GM23338 (cell line): ENCODE measurements around the gene ZNF565.

ENCODE experiments used
- CREB1 ChIP-seq: fragments of 250-450 bp; sonication (Bioruptor Pico); IDR thresholded peaks from 2 replicates; pipeline ENCODE4 v1.5.0; 2020; ENCODE audit warnings: low read depth, mild to moderate bottlenecking, moderate library complexity
- EZH2 ChIP-seq: fragments of 200-600 bp; sonication (generic); IDR thresholded peaks from one replicate; pipeline ENCODE4 v1.8.0; 2017; ENCODE audit warnings: antibody characterized with exemption, mild to moderate bottlenecking, low read depth; ENCODE audit not compliant: unreplicated experiment
- EZH2phosphoT487 ChIP-seq: fragments of 200-600 bp; sonication (generic); IDR thresholded peaks from one replicate; pipeline ENCODE4 v1.8.1; 2018; ENCODE audit warnings: antibody characterized with exemption; ENCODE audit not compliant: unreplicated experiment
- JUNB ChIP-seq: IDR thresholded peaks from one replicate; pipeline ENCODE4 v1.6.1; 2016; ENCODE audit warnings: antibody characterized with exemption; ENCODE audit not compliant: unreplicated experiment
- POLR2AphosphoS5 ChIP-seq: IDR thresholded peaks from 2 replicates; pipeline ENCODE4 v1.6.1; 2016; ENCODE audit warnings: antibody characterized with exemption, low read depth
- STAT1 ChIP-seq: IDR thresholded peaks from one replicate; pipeline ENCODE4 v1.6.1; 2016; ENCODE audit warnings: antibody characterized with exemption; ENCODE audit not compliant: unreplicated experiment
- TF ChIP-seq, protein P1 (sequence below), 2 experiments: fragments of 200-600 bp in 1 of 2; sonication (generic) in 1 of 2; conservative IDR thresholded peaks; 2 replicates each; pipeline versions ENCODE4 v1.5.1 to v1.6.1; 2016 to 2017; ENCODE audit warnings: antibody characterized with exemption in 2 of 2, low read depth in 2 of 2, mild to moderate bottlenecking in 2 of 2, moderate library complexity in 1 of 2
- TF ChIP-seq, protein P2 (sequence below): IDR thresholded peaks from 2 replicates; pipeline ENCODE4 v1.6.1; 2016; ENCODE audit warnings: antibody characterized with exemption
- TF ChIP-seq, protein P3 (sequence below): IDR thresholded peaks from one replicate; pipeline ENCODE4 v1.6.1; 2018; ENCODE audit warnings: antibody characterized with exemption; ENCODE audit not compliant: unreplicated experiment

DNA sequence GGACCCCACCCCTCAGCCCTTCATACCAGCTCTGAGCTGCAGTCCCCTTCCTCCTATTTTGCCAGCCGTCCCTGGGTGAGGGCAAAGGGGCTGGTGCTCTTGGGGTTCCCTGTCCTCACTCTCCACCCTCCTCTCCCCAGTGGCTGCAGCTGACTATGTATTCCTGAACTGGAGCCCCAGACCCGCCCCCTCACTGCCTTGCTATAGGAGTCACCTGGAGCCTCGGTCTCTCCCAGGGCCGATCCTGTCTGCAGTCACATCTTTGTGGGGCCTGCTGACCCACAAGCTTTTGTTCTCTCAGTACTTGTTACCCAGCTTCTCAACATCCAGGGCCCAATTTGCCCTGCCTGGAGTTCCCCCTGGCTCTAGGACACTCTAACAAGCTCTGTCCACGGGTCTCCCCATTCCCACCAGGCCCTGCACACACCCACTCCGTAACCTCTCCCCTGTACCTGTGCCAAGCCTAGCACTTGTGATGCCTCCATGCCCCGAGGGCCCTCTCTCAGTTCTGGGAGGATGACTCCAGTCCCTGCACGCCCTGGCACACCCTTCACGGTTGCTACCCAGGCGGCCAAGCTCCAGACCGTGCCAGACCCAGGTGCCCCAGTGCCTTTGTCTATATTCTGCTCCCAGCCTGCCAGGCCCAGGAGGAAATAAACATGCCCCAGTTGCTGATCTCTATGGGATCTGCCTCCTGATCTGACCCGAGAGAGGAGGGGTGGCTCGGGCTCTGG is 64.6 kb downstream of the ZNF565 start:
- TF ChIP-seq, protein P1, sequence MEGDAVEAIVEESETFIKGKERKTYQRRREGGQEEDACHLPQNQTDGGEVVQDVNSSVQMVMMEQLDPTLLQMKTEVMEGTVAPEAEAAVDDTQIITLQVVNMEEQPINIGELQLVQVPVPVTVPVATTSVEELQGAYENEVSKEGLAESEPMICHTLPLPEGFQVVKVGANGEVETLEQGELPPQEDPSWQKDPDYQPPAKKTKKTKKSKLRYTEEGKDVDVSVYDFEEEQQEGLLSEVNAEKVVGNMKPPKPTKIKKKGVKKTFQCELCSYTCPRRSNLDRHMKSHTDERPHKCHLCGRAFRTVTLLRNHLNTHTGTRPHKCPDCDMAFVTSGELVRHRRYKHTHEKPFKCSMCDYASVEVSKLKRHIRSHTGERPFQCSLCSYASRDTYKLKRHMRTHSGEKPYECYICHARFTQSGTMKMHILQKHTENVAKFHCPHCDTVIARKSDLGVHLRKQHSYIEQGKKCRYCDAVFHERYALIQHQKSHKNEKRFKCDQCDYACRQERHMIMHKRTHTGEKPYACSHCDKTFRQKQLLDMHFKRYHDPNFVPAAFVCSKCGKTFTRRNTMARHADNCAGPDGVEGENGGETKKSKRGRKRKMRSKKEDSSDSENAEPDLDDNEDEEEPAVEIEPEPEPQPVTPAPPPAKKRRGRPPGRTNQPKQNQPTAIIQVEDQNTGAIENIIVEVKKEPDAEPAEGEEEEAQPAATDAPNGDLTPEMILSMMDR (conservative IDR thresholded peaks at IDR 0.05; ENCODE audit: low read depth in 2 of 2): no peak
- no peak for TF ChIP-seq POLR2AphosphoS5
- TF ChIP-seq, protein P2, sequence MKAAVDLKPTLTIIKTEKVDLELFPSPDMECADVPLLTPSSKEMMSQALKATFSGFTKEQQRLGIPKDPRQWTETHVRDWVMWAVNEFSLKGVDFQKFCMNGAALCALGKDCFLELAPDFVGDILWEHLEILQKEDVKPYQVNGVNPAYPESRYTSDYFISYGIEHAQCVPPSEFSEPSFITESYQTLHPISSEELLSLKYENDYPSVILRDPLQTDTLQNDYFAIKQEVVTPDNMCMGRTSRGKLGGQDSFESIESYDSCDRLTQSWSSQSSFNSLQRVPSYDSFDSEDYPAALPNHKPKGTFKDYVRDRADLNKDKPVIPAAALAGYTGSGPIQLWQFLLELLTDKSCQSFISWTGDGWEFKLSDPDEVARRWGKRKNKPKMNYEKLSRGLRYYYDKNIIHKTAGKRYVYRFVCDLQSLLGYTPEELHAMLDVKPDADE: no peak
- TF ChIP-seq JUNB: no peak
- TF ChIP-seq, protein P3, sequence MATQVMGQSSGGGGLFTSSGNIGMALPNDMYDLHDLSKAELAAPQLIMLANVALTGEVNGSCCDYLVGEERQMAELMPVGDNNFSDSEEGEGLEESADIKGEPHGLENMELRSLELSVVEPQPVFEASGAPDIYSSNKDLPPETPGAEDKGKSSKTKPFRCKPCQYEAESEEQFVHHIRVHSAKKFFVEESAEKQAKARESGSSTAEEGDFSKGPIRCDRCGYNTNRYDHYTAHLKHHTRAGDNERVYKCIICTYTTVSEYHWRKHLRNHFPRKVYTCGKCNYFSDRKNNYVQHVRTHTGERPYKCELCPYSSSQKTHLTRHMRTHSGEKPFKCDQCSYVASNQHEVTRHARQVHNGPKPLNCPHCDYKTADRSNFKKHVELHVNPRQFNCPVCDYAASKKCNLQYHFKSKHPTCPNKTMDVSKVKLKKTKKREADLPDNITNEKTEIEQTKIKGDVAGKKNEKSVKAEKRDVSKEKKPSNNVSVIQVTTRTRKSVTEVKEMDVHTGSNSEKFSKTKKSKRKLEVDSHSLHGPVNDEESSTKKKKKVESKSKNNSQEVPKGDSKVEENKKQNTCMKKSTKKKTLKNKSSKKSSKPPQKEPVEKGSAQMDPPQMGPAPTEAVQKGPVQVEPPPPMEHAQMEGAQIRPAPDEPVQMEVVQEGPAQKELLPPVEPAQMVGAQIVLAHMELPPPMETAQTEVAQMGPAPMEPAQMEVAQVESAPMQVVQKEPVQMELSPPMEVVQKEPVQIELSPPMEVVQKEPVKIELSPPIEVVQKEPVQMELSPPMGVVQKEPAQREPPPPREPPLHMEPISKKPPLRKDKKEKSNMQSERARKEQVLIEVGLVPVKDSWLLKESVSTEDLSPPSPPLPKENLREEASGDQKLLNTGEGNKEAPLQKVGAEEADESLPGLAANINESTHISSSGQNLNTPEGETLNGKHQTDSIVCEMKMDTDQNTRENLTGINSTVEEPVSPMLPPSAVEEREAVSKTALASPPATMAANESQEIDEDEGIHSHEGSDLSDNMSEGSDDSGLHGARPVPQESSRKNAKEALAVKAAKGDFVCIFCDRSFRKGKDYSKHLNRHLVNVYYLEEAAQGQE: no peak
- TF ChIP-seq STAT1: no peak
- TF ChIP-seq CREB1 (CRISPR knock-in tag): no peak
- TF ChIP-seq EZH2: no peak
- no peak for TF ChIP-seq EZH2phosphoT487
